A673 (cell line): ENCODE data around the gene DYNLT2. TPM values are rescaled to one million over a fixed set of nuclear protein-coding genes. Genes with fewer than 3 reads are reported as not detected.

Experiments used
- BruUV-seq: library from RNA; stranded (reverse); fragments of 400-500 nt; replicated peaks from 2 replicates; lab custom pipeline; 2021; lab: Mats Ljungman, UMichigan
- CTCF ChIA-PET: fragments of 300-600 bp; sonication (Branson Sonifier 250); formaldehyde crosslinking; loops from one replicate; lab custom pipeline; 2022; ENCODE audit warnings: antibody characterized with exemption; lab: Charles Lee
- POLR2A ChIA-PET: fragments of 300-600 bp; sonication (Branson Sonifier 250); formaldehyde crosslinking; loops from one replicate; lab custom pipeline; 2022; ENCODE audit warnings: antibody characterized with exemption; ENCODE audit not compliant: low non-redundant PET; lab: Charles Lee
- DNase-seq: peaks from one replicate; pipeline ENCODE4 v3.0.0-alpha.2; 2015; ENCODE audit warnings: low spot score
- H3K27ac ChIP-seq: fragments of 200-600 bp; sonication (generic); 2 replicates; pipeline ENCODE4 v1.5.1; 2016; ENCODE audit warnings: mixed run types, low read depth, mild to moderate bottlenecking, mixed read lengths, antibody characterized with exemption, low read length; ENCODE audit not compliant: poor library complexity, severe bottlenecking
- H3K27me3 ChIP-seq: fragments of 200-600 bp; sonication (generic); replicated peaks from 2 replicates; pipeline ENCODE4 v1.6.1; 2017; ENCODE audit warnings: mixed run types, low read depth, mild to moderate bottlenecking, mixed read lengths, antibody characterized with exemption, low read length; ENCODE audit not compliant: insufficient read depth, poor library complexity
- H3K36me3 ChIP-seq: fragments of 200-600 bp; sonication (generic); 2 replicates; pipeline ENCODE4 v1.6.1; 2016; ENCODE audit warnings: mixed run types, mild to moderate bottlenecking, mixed read lengths, antibody characterized with exemption, low read length; ENCODE audit not compliant: insufficient read depth, poor library complexity, severe bottlenecking
- H3K4me1 ChIP-seq: fragments of 200-600 bp; sonication (generic); 2 replicates; pipeline ENCODE4 v1.6.1; 2017; ENCODE audit warnings: mixed run types, mild to moderate bottlenecking, mixed read lengths, antibody characterized with exemption, low read length; ENCODE audit not compliant: insufficient read depth, poor library complexity, severe bottlenecking
- H3K4me3 ChIP-seq: fragments of 200-600 bp; sonication (generic); 2 replicates; pipeline ENCODE4 v1.5.1; 2016; ENCODE audit warnings: low read depth, mixed run types, mild to moderate bottlenecking, mixed read lengths, low read length; ENCODE audit not compliant: poor library complexity, severe bottlenecking
- H3K9me3 ChIP-seq: fragments of 200-600 bp; sonication (generic); 2 replicates; pipeline ENCODE4 v1.6.1; 2016; ENCODE audit warnings: mixed run types, low read depth, mild to moderate bottlenecking, mixed read lengths, antibody characterized with exemption, low read length; ENCODE audit not compliant: poor library complexity, severe bottlenecking
- CTCF ChIP-seq: fragments of 300-800, 200-600 bp; sonication (generic); conservative IDR thresholded peaks from 2 replicates; pipeline ENCODE4 v1.5.1; 2017; ENCODE audit warnings: low read depth, mild to moderate bottlenecking, antibody characterized with exemption, low read length, moderate library complexity, mixed read lengths
- EZH2 ChIP-seq: fragments of 200-600 bp; sonication (generic); IDR thresholded peaks from 2 replicates; pipeline ENCODE4 v1.6.1; 2017; ENCODE audit warnings: borderline replicate concordance, low read depth, mild to moderate bottlenecking, mixed read lengths, antibody characterized with exemption, low read length; ENCODE audit not compliant: poor library complexity, severe bottlenecking
- intact Hi-C: fragments of 100-400 bp; cut with micrococcal nuclease; formaldehyde crosslinking; loops from one replicate; pipeline ENCODE4 v1.10.0; 2022; ENCODE audit not compliant: unreplicated experiment
- total RNA-seq: library from RNA; stranded (reverse); gene quantifications from 2 replicates; pipeline ENCODE4 v1.2.3, GENCODE V29; 2021

DYNLT2 gene
- total RNA-seq, 1 experiment from 2014 or later, result 2.4 TPM

DNA sequence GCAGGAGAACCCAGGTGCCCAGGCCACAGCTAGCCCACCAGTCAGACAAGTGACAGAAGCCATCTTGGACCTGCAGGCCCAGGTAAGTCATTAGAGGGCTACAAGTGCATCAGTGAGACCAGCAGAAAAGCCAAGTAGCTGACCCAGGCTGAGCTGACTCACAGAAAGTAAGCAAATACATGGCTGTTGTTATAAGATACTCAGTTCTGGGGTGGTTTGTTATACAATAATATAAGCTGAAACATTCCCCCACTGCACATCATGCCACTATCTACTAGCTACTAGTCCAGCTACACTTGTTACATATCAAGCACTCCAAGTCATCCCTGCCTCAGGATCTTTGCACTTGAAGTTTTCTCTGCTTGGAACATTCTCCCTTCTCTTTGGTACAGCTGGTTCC, 10.0 kb downstream of the DYNLT2 start:
- Histone ChIP-seq H3K9me3 (no peaks in the 10 kb centered on the region), H3K4me1 (peaks cover 8% of the 10 kb centered on the region), H3K4me3 (no peak overlapping the region), H3K36me3 (no peaks in the 10 kb centered on the region), H3K27ac (no peak overlapping the region), H3K27me3 (no peaks in the 10 kb centered on the region)
- no peak for DNase-seq
- CTCF ChIA-PET, result no interaction called here
- intact Hi-C loops, result no loop called here
- POLR2A ChIA-PET, result no interaction called here
- TF ChIP-seq CTCF, result no peak
- no TSS peak for BruUV-seq

GRCh38 chr6:169738976-169739529, 12.3 kb downstream of the DYNLT2 start:
- Histone ChIP-seq H3K4me1 (peaks cover 8% of the 10 kb centered on the region), H3K27ac (no peak overlapping the region), H3K9me3 (no peaks in the 10 kb centered on the region), H3K36me3 (no peaks in the 10 kb centered on the region), H3K27me3 (no peaks in the 10 kb centered on the region), H3K4me3 (no peak overlapping the region)
- ChIA-PET CTCF (no interaction called here), POLR2A (no interaction called here)
- no peak for DNase-seq
- intact Hi-C loops, result no loop called here
- TF ChIP-seq EZH2, result no peak
- BruUV-seq, result no TSS peak

- no TSS peak for BruUV-seq
- TF ChIP-seq EZH2, result no peak
- no peak for TF ChIP-seq CTCF
- intact Hi-C loops, result no loop called here
- Histone ChIP-seq H3K36me3 (no peaks in the 10 kb centered on the region), H3K4me3 (no peak overlapping the region), H3K4me1 (peaks cover 8% of the 10 kb centered on the region), H3K27ac (no peak overlapping the region), H3K9me3 (no peaks in the 10 kb centered on the region), H3K27me3 (no peaks in the 10 kb centered on the region)
- no peak for DNase-seq
- ChIA-PET CTCF (no interaction called here), POLR2A (no interaction called here)
Measured at GRCh38 chr6:169738204-169738975, 13.0 kb downstream of the DYNLT2 start.
